OCI-LY1 (cell line): ENCODE data around the gene C1orf94.

Experiments
- H2AFZ ChIP-seq: fragments of 200-600 bp; sonication (generic), shearing (Covaris generic); 2 replicates; pipeline ENCODE4 v1.6.0; 2014; ENCODE audit warnings: antibody characterized with exemption, mild to moderate bottlenecking, low read length
- H3F3A ChIP-seq: fragments of 200-600 bp; sonication (generic), shearing (Covaris generic); 2 replicates; pipeline ENCODE4 v1.6.0; 2014; ENCODE audit warnings: mild to moderate bottlenecking, antibody characterized with exemption, low read length, moderate library complexity; ENCODE audit not compliant: insufficient read depth
- H3K27ac ChIP-seq: fragments of 200-600 bp; sonication (generic); 2 replicates; pipeline ENCODE4 v1.5.1; 2014; ENCODE audit warnings: low read length, mixed run types, mild to moderate bottlenecking, low read depth; ENCODE audit not compliant: poor library complexity, severe bottlenecking
- H3K27me3 ChIP-seq: fragments of 200-600 bp; sonication (generic); 2 replicates; pipeline ENCODE4 v1.6.0; 2014; ENCODE audit warnings: antibody characterized with exemption, mild to moderate bottlenecking, low read length, moderate library complexity; ENCODE audit not compliant: insufficient read depth
- H3K36me3 ChIP-seq: fragments of 200-600 bp; sonication (generic); 2 replicates; pipeline ENCODE4 v1.6.1; 2014; ENCODE audit warnings: mild to moderate bottlenecking, antibody characterized with exemption, low read length, moderate library complexity, mixed read lengths; ENCODE audit not compliant: insufficient read depth
- H3K4me1 ChIP-seq: fragments of 200-600 bp; sonication (generic); 2 replicates; pipeline ENCODE4 v1.5.1; 2014; ENCODE audit warnings: mild to moderate bottlenecking, low read length, moderate library complexity; ENCODE audit not compliant: insufficient read depth, severe bottlenecking
- H3K4me2 ChIP-seq: fragments of 200-600 bp; sonication (generic), shearing (Covaris generic); 2 replicates; pipeline ENCODE4 v1.6.1; 2014; ENCODE audit warnings: low read length
- H3K4me3 ChIP-seq: fragments of 200-600 bp; sonication (generic); 2 replicates; pipeline ENCODE4 v1.5.1; 2014; ENCODE audit warnings: low read length, low read depth, mild to moderate bottlenecking, mixed read lengths; ENCODE audit not compliant: poor library complexity, severe bottlenecking
- H3K79me2 ChIP-seq: fragments of 200-600 bp; shearing (Covaris generic); 2 replicates; pipeline ENCODE4 v1.6.1; 2016; ENCODE audit warnings: mixed run types, low read length, mixed read lengths; ENCODE audit not compliant: insufficient read depth
- H3K9ac ChIP-seq: fragments of 200-600 bp; sonication (generic), shearing (Covaris generic); 2 replicates; pipeline ENCODE4 v1.6.1; 2014; ENCODE audit warnings: mild to moderate bottlenecking, low read length, mixed read lengths
- H3K9me2 ChIP-seq: fragments of 200-600 bp; sonication (generic), shearing (Covaris generic); 2 replicates; pipeline ENCODE4 v1.6.1; 2014; ENCODE audit warnings: low read depth, mild to moderate bottlenecking, low read length, mixed read lengths
- H3K9me3 ChIP-seq: fragments of 200-600 bp; shearing (Covaris generic); 2 replicates; pipeline ENCODE4 v1.6.1; 2014; ENCODE audit warnings: low read length, mixed read lengths
- H4K20me1 ChIP-seq: fragments of 200-600 bp; sonication (generic), shearing (Covaris generic); 2 replicates; pipeline ENCODE4 v1.6.0; 2016; ENCODE audit warnings: mild to moderate bottlenecking, low read length; ENCODE audit not compliant: insufficient read depth
- CTCF ChIP-seq: fragments of 200-600 bp; sonication (generic), shearing (Covaris generic); IDR thresholded peaks from 2 replicates; pipeline ENCODE4 v1.5.1; 2017; ENCODE audit warnings: mild to moderate bottlenecking, antibody characterized with exemption, low read length, moderate library complexity, mixed read lengths
- EZH2 ChIP-seq: fragments of 200-600 bp; sonication (generic), shearing (Covaris generic); IDR thresholded peaks from 2 replicates; pipeline ENCODE4 v1.8.0; 2017; ENCODE audit warnings: borderline replicate concordance, mixed run types, mild to moderate bottlenecking, antibody characterized with exemption, low read length, moderate library complexity, mixed read lengths

The C1orf94 gene, protein sequence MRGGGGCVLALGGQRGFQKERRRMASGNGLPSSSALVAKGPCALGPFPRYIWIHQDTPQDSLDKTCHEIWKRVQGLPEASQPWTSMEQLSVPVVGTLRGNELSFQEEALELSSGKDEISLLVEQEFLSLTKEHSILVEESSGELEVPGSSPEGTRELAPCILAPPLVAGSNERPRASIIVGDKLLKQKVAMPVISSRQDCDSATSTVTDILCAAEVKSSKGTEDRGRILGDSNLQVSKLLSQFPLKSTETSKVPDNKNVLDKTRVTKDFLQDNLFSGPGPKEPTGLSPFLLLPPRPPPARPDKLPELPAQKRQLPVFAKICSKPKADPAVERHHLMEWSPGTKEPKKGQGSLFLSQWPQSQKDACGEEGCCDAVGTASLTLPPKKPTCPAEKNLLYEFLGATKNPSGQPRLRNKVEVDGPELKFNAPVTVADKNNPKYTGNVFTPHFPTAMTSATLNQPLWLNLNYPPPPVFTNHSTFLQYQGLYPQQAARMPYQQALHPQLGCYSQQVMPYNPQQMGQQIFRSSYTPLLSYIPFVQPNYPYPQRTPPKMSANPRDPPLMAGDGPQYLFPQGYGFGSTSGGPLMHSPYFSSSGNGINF

GRCh38 chr1:34176830-34177603, at the start of gene C1orf94:
C1orf94 (plus strand) TSS chr1:34176907; CDS start chr1:34177790, 883 bp downstream.
- Histone ChIP-seq H3K27ac (no peak within 1 kb of the TSS), H3F3A (no peaks in the 10 kb centered on the region), H3K9me2 (no peaks in the 10 kb centered on the region), H3K36me3 (no peaks in the 10 kb centered on the region), H3K4me3 (no peak within 1 kb of the TSS), H2AFZ (no peak within 1 kb of the TSS), H3K4me1 (no peaks in the 10 kb centered on the region), H4K20me1 (no peaks in the 10 kb centered on the region), H3K9me3 (no peaks in the 10 kb centered on the region), H3K9ac (no peak within 1 kb of the TSS), H3K27me3 (no peaks in the 10 kb centered on the region), H3K79me2 (no peaks in the 10 kb centered on the region), H3K4me2 (no peak within 1 kb of the TSS)
- TF ChIP-seq EZH2: no peak
- no peak for TF ChIP-seq CTCF

DNA sequence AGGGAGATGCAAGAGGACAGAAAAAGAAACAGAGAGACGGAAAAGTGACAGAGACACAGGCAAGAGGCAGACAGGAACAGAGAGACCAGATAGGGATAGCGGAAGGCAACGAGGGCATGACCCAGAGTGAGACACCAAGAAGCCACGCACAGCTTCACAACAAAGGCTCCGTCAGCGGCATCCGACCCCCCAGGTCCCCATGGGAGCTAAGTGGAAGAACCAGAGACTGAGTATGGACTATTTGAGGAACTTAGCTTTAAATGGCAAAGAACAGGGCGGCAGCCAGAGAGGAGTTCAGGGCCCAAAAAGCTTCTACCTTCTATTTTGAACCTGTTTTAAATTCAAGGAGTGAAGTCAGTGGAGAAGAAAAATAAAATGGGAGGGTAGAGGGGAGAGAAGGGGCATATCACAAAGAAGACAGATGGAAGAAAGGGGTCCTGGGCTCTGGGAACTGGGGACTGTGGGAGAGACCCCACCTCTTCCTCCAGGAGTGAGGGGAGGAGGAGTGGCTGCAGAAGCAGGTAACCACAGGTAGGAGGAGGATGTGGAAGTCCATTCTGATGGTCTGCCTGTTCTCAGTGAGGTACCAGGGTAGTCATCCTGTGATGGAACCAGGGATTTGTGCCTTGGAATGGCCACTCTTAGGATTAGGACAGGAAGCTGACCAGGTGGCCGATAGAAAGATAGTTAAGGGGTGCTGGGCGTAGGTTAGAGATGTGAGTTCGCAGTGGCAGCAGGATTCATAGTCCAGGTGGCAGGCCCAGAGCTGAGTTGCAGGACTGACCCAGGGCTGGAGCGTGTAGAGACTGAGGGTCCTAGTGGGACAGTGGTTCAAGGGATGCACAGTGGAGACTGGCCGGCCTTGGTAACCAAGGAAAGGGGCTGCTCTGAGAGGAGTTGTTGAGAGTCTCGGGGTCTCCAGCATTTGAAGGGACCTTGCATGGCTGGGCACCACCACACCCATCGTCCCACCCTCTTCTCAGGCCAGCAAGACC, 49.4 kb upstream of the C1orf94 start:
- TF ChIP-seq CTCF (no peak), EZH2 (no peak)
- Histone ChIP-seq H3K9me3 (no peaks in the 10 kb centered on the region), H3K27me3 (no peaks in the 10 kb centered on the region), H3K27ac (no peak overlapping the region), H3K4me1 (no peaks in the 10 kb centered on the region), H3K4me3 (no peak overlapping the region), H3K9ac (no peak overlapping the region), H3K4me2 (no peak overlapping the region), H2AFZ (no peak overlapping the region), H3K79me2 (no peaks in the 10 kb centered on the region), H3K36me3 (no peaks in the 10 kb centered on the region), H3K9me2 (no peaks in the 10 kb centered on the region), H4K20me1 (no peaks in the 10 kb centered on the region), H3F3A (no peaks in the 10 kb centered on the region)
